GM18505 (cell line): ENCODE data around the gene FSTL5.
"Not testable (repeated sequence)": the region's sequence is repeated elsewhere in the genome, so short reads cannot be mapped to it uniquely, and the experiment has no call there.

Experiments
- ATAC-seq: cut with Tn5 transposase; IDR thresholded peaks from one replicate; pipeline ENCODE4 v1.9.1; 2021; ENCODE audit not compliant: unreplicated experiment
- POLR2A ChIP-seq: IDR thresholded peaks from 4 replicates; pipeline ENCODE4 v1.6.1; 2011; ENCODE audit warnings: borderline replicate concordance; ENCODE audit not compliant: insufficient read depth, insufficient read length; ENCODE audit errors: extremely low read depth

Gene FSTL5

GRCh38 chr4:161823450-161823849, 340.4 kb downstream of the FSTL5 start:
- TF ChIP-seq POLR2A, result no peak
- no peak for ATAC-seq

GRCh38 chr4:161822174-161822573, 341.6 kb downstream of the FSTL5 start:
- no peak for TF ChIP-seq POLR2A
- no peak for ATAC-seq

- no peak for ATAC-seq
- no peak for TF ChIP-seq POLR2A
Measured at GRCh38 chr4:161817914-161818313, 345.9 kb downstream of the FSTL5 start.

GRCh38 chr4:161816958-161817357, 346.8 kb downstream of the FSTL5 start:
- ATAC-seq, result no peak
- TF ChIP-seq POLR2A, result no peak

GRCh38 chr4:161815841-161816240, 348.0 kb downstream of the FSTL5 start:
- no peak for ATAC-seq
- TF ChIP-seq POLR2A, result no peak

GRCh38 chr4:161813889-161814288, 349.9 kb downstream of the FSTL5 start:
- ATAC-seq, result no peak
- no peak for TF ChIP-seq POLR2A

- TF ChIP-seq POLR2A, result no peak
- no peak for ATAC-seq
Measured at GRCh38 chr4:161813389-161813788, 350.4 kb downstream of the FSTL5 start.

GRCh38 chr4:161803171-161803570, 360.6 kb downstream of the FSTL5 start:
- ATAC-seq, result no peak
- TF ChIP-seq POLR2A, result no peak

GRCh38 chr4:161799710-161800109, 364.1 kb downstream of the FSTL5 start:
- ATAC-seq, result no peak
- TF ChIP-seq POLR2A, result no peak

- no peak for ATAC-seq
- TF ChIP-seq POLR2A, result no peak
Measured at GRCh38 chr4:161792991-161793390, 370.8 kb downstream of the FSTL5 start.

GRCh38 chr4:161791796-161792556, 371.8 kb downstream of the FSTL5 start:
- ATAC-seq, result no peak
- no peak for TF ChIP-seq POLR2A

- TF ChIP-seq POLR2A, result no peak
- ATAC-seq, result no peak
Measured at GRCh38 chr4:161767116-161767515, 396.7 kb downstream of the FSTL5 start.

GRCh38 chr4:161762796-161763195, 401.0 kb downstream of the FSTL5 start:
- ATAC-seq, result no peak
- no peak for TF ChIP-seq POLR2A

- no peak for ATAC-seq
- TF ChIP-seq POLR2A, result no peak
Measured at GRCh38 chr4:161760008-161760407, 403.8 kb downstream of the FSTL5 start.

- not testable (repeated sequence) for ATAC-seq
Measured at GRCh38 chr4:161758412-161758811, 405.4 kb downstream of the FSTL5 start.
